Neuronal stem cell (in vitro differentiated cells): Measurements from ENCODE around the gene PSMD7.
A peak's percentile ranks its signal among the peaks of the same experiment; 100 is the strongest.

Source experiments
- DNase-seq: peaks from one replicate; pipeline ENCODE4 v3.0.0-alpha.2; 2013; ENCODE audit warnings: low spot score
- H2AFZ ChIP-seq: one replicate; pipeline ENCODE4 v1.6.1; 2013; ENCODE audit warnings: mild to moderate bottlenecking, low read length, inconsistent platforms
- H2AK5ac ChIP-seq: 2 replicates; pipeline ENCODE4 v1.6.1; 2013; ENCODE audit warnings: low read depth, mild to moderate bottlenecking, inconsistent platforms, low read length, moderate library complexity, mixed read lengths
- H2BK120ac ChIP-seq: 2 replicates; pipeline ENCODE4 v1.6.1; 2013; ENCODE audit warnings: low read depth, mild to moderate bottlenecking, inconsistent platforms, low read length, moderate library complexity, mixed read lengths
- H2BK12ac ChIP-seq: one replicate; pipeline ENCODE4 v1.6.1; 2013; ENCODE audit warnings: low read length, inconsistent platforms
- H2BK15ac ChIP-seq: 2 replicates; pipeline ENCODE4 v1.6.1; 2013; ENCODE audit warnings: mild to moderate bottlenecking, low read length, inconsistent platforms, mixed read lengths
- H2BK5ac ChIP-seq: one replicate; pipeline ENCODE4 v1.6.1; 2013; ENCODE audit warnings: inconsistent platforms, mild to moderate bottlenecking, low read length, moderate library complexity
- H3K14ac ChIP-seq: one replicate; pipeline ENCODE4 v1.6.1; 2013; ENCODE audit warnings: low read length, inconsistent platforms
- H3K18ac ChIP-seq: 2 replicates; pipeline ENCODE4 v1.6.1; 2013; ENCODE audit warnings: low read length, inconsistent platforms
- H3K23ac ChIP-seq: 2 replicates; pipeline ENCODE4 v1.6.1; 2013; ENCODE audit warnings: low read depth, mild to moderate bottlenecking, mixed read lengths, low read length, inconsistent platforms; ENCODE audit not compliant: poor library complexity
- H3K27ac ChIP-seq: replicated peaks from 3 replicates; pipeline ENCODE4 v1.5.1; 2013; ENCODE audit warnings: low read length, inconsistent platforms
- H3K27me3 ChIP-seq, 3 experiments: 2 replicates each; pipeline ENCODE4 v1.6.1; 2013; ENCODE audit warnings: low read length in 3 of 3, mild to moderate bottlenecking in 2 of 3, inconsistent platforms in 1 of 3, low read depth in 1 of 3, mixed read lengths in 1 of 3, moderate library complexity in 1 of 3; ENCODE audit not compliant: control insufficient read depth in 3 of 3, insufficient read depth in 3 of 3
- H3K36me3 ChIP-seq, 2 donors: replicated peaks in 1 of 2; 2 replicates each; pipeline ENCODE4 v1.6.1; 2013; ENCODE audit warnings: low read length in 2 of 2; ENCODE audit not compliant: control insufficient read depth in 2 of 2, insufficient read depth in 2 of 2
- H3K4ac ChIP-seq: 2 replicates; pipeline ENCODE4 v1.6.1; 2013; ENCODE audit warnings: inconsistent platforms, mild to moderate bottlenecking, low read length, moderate library complexity
- H3K4me1 ChIP-seq, 2 donors: 1 replicate in 1 of 2; 2 replicates in 1 of 2; pipeline ENCODE4 v1.6.1; 2013; ENCODE audit warnings: low read length in 2 of 2, low read depth in 1 of 2; ENCODE audit not compliant: control insufficient read depth in 2 of 2, insufficient read depth in 1 of 2
- H3K4me2 ChIP-seq: one replicate; pipeline ENCODE4 v1.6.1; 2013; ENCODE audit warnings: mild to moderate bottlenecking, low read length, inconsistent platforms; ENCODE audit not compliant: insufficient read depth, poor library complexity, severe bottlenecking
- H3K4me3 ChIP-seq, 2 donors: 2 replicates each; pipeline ENCODE4 v1.5.1; 2013; ENCODE audit warnings: low read length in 2 of 2, mild to moderate bottlenecking in 2 of 2, inconsistent platforms in 1 of 2, moderate library complexity in 1 of 2
- H3K79me1 ChIP-seq: one replicate; pipeline ENCODE4 v1.6.1; 2013; ENCODE audit warnings: low read depth, mild to moderate bottlenecking, inconsistent platforms, low read length, moderate library complexity
- H3K9ac ChIP-seq: one replicate; pipeline ENCODE4 v1.6.1; 2013; ENCODE audit warnings: mild to moderate bottlenecking, low read depth, low read length, inconsistent platforms; ENCODE audit not compliant: poor library complexity
- H3K9me3 ChIP-seq, 2 donors: replicated peaks in 1 of 2; 2 replicates each; pipeline versions ENCODE3 to v1.6.1; 2013; ENCODE audit warnings: low read length in 2 of 2, mild to moderate bottlenecking in 2 of 2, inconsistent platforms in 1 of 2, low read depth in 1 of 2, mixed read lengths in 1 of 2, moderate library complexity in 1 of 2; ENCODE audit not compliant: control insufficient read depth in 2 of 2, insufficient read depth in 1 of 2
- H4K8ac ChIP-seq: one replicate; pipeline ENCODE4 v1.6.1; 2013; ENCODE audit warnings: low read depth, mild to moderate bottlenecking, inconsistent platforms, low read length, moderate library complexity
- H4K91ac ChIP-seq: one replicate; pipeline ENCODE4 v1.6.1; 2013; ENCODE audit warnings: low read length, low read depth, mild to moderate bottlenecking, inconsistent platforms; ENCODE audit not compliant: poor library complexity
- WGBS, 2 donors: extraction: QIAGEN DNeasy Blood & Tissue Kit; methylation state at CpG; one replicate each; pipeline ENCODE4 v1.1.7; 2013; ENCODE audit warnings: missing lambda C conversion rate in 2 of 2, mixed read lengths in 1 of 2; ENCODE audit not compliant: insufficient read length in 2 of 2, insufficient replicate concordance in 1 of 2; ENCODE audit errors: extremely low coverage in 2 of 2; 5-methylcytosine and 5-hydroxymethylcytosine counted together

PSMD7 gene

DNA sequence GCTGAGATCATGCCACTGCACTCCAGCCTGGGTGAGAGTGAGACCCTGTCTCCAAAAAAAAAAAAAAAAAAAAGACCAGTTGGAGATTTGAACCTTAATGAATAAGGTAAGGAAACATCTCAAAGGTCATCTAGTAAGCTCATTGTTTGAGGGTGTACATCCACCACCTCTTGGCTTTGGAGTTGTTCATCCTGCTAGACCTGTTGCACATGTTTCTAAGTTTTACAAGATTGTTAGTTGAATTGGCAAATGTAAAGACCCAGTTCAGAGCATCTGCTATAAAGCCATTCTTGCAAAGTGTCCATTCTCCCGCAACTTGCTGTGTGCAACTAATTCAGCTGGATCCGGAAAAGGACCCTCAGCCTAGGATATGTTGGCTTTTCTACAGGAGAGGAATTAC is 1.5 kb downstream of the PSMD7 start:
- H3K14ac ChIP-seq = no peak overlapping the region
- no peak overlapping the region for H4K91ac ChIP-seq
- no peak overlapping the region for H2AK5ac ChIP-seq
- peaks cover 0 to 4% of the 10 kb centered on the region in 2 donors for H3K4me1 ChIP-seq
- no peaks in the 10 kb centered on the region for H3K9me3 ChIP-seq
- H3K4me2 ChIP-seq = no peak overlapping the region
- no peak overlapping the region for H4K8ac ChIP-seq
- no peak overlapping the region for H2BK120ac ChIP-seq
- no peak overlapping the region for H3K4ac ChIP-seq
- H3K4me3 ChIP-seq = peak overlapping the region in 1 of 2 donors; percentile 94
- no peak overlapping the region for H2BK15ac ChIP-seq
- H2AFZ ChIP-seq = no peak overlapping the region
- no peak overlapping the region for H3K23ac ChIP-seq
- no peak overlapping the region for H2BK12ac ChIP-seq
- no CpG with 5 or more reads among the region's 2 CpGs for WGBS, 2 donors
- no peak overlapping the region for H3K18ac ChIP-seq
- no peak for DNase-seq
- no peaks in the 10 kb centered on the region for H3K27me3 ChIP-seq
- no peak overlapping the region for H2BK5ac ChIP-seq
- H3K9ac ChIP-seq = no peak overlapping the region
- peaks cover 7% of the 10 kb centered on the region for H3K79me1 ChIP-seq
- H3K36me3 ChIP-seq = peaks cover 26 to 51% of the 10 kb centered on the region in 2 donors
- H3K27ac ChIP-seq = no peak overlapping the region

DNA sequence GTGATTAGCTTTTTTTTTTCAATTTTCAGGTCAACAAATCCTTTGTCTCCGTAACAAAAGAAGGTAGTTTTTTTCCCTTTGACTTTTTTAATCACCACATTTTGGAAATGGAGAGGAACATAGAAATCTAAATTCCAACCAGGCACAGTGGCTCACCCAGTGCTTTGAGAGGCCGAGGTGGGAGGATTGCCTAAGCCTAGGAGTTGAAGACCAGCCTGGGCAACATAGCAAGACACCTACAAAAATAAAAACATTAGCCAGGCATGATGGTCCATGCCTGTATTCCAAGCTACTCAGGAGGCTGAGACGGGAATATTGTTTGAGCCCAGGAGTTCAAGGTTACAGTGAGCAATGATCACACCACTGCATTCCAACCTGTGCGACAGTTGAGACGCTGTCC is 5.7 kb downstream of the PSMD7 start:
- no peak for DNase-seq
- Histone ChIP-seq H3K27ac (no peak overlapping the region), H3K4me2 (no peak overlapping the region), H2BK120ac (no peak overlapping the region), H4K91ac (no peak overlapping the region), H3K27me3 (no peaks in the 10 kb centered on the region), H2BK5ac (no peak overlapping the region), H3K79me1 (peaks cover 2% of the 10 kb centered on the region), H3K14ac (no peak overlapping the region), H4K8ac (no peak overlapping the region), H2AFZ (no peak overlapping the region), H2AK5ac (no peak overlapping the region), H3K9ac (no peak overlapping the region), H3K18ac (no peak overlapping the region), H3K9me3 (no peaks in the 10 kb centered on the region), H3K36me3 (peaks cover 50 to 93% of the 10 kb centered on the region in 2 donors), H3K4me1 (peaks cover 0 to 3% of the 10 kb centered on the region in 2 donors), H3K23ac (no peak overlapping the region), H2BK15ac (no peak overlapping the region), H2BK12ac (no peak overlapping the region), H3K4ac (no peak overlapping the region), H3K4me3 (no peak overlapping the region)
- whole genome bisulfite sequencing, 2 donors = no CpG with 5 or more reads among the region's 5 CpGs

DNA sequence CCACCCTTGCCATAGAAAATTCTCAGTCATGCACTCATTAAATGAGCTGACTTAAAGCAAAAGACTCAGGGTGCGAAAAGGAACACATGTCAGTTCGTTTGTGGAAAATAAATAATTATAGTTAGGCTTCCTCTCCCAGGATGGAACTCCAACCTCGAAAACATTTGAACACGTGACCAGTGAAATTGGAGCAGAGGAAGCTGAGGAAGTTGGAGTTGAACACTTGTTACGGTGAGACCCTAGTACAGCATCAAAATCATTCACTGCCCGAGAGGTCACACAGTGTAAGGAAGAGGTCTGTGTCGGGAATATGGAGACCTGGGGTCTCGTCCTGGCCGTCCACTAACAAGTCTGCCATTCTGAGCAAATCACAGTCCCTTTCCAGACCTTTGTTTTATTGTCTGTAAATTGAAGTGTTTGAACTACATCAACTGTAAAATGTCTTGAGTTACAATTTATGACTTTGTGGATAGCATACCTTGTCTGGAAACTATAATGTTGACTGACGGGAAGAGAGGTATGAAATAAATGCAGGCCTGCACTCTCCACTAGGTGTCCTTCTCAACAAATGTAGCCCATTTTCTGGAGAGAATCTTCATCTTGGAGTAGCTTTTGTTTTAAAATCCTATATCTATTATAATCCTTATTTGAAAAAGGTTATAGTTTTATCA is 7.7 kb downstream of the PSMD7 start:
- no peak overlapping the region for H3K4ac ChIP-seq
- no peak overlapping the region for H3K14ac ChIP-seq
- no peak overlapping the region for H4K91ac ChIP-seq
- no peak overlapping the region for H3K23ac ChIP-seq
- no peak overlapping the region for H3K9ac ChIP-seq
- H3K9me3 ChIP-seq = no peaks in the 10 kb centered on the region
- no peaks in the 10 kb centered on the region for H3K4me1 ChIP-seq
- H2AK5ac ChIP-seq = no peak overlapping the region
- H2BK5ac ChIP-seq = no peak overlapping the region
- H3K4me3 ChIP-seq = no peak overlapping the region
- no peak overlapping the region for H3K18ac ChIP-seq
- no peak overlapping the region for H3K27ac ChIP-seq
- H2BK120ac ChIP-seq = no peak overlapping the region
- H2BK12ac ChIP-seq = no peak overlapping the region
- H3K79me1 ChIP-seq = no peaks in the 10 kb centered on the region
- WGBS, 2 donors = no CpG with 5 or more reads among the region's 10 CpGs
- peaks cover 48 to 91% of the 10 kb centered on the region in 2 donors for H3K36me3 ChIP-seq
- no peak overlapping the region for H2AFZ ChIP-seq
- H2BK15ac ChIP-seq = no peak overlapping the region
- no peaks in the 10 kb centered on the region for H3K27me3 ChIP-seq
- DNase-seq = no peak
- H3K4me2 ChIP-seq = no peak overlapping the region
- no peak overlapping the region for H4K8ac ChIP-seq

DNA sequence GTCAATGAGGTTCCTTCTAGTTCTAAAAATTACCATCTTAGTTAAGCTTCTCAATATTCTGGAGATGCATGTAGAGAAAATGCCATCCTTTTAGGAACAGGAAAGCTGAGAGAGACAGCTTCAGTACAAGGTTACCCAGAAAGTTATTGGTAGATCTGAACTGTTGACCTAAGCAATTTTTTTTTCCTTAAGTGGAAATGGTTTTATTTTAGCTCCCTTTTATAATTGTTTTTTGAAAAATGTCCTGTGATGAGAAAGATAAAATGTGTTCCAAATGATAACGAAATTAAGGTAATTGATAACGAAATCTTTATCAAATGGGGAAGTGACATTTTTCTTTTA is 8.2 kb downstream of the PSMD7 start:
- H3K27ac ChIP-seq = no peak overlapping the region
- no peaks in the 10 kb centered on the region for H3K27me3 ChIP-seq
- no peak overlapping the region for H2BK120ac ChIP-seq
- H4K91ac ChIP-seq = no peak overlapping the region
- H2BK15ac ChIP-seq = no peak overlapping the region
- H3K4ac ChIP-seq = no peak overlapping the region
- no peak overlapping the region for H3K23ac ChIP-seq
- H2BK12ac ChIP-seq = no peak overlapping the region
- H3K79me1 ChIP-seq = no peaks in the 10 kb centered on the region
- no peak overlapping the region for H2BK5ac ChIP-seq
- no peak overlapping the region for H3K4me3 ChIP-seq
- no peaks in the 10 kb centered on the region for H3K4me1 ChIP-seq
- H4K8ac ChIP-seq = no peak overlapping the region
- H2AK5ac ChIP-seq = no peak overlapping the region
- H3K4me2 ChIP-seq = no peak overlapping the region
- peaks cover 48 to 86% of the 10 kb centered on the region in 2 donors for H3K36me3 ChIP-seq
- H3K9me3 ChIP-seq = no peaks in the 10 kb centered on the region
- H3K14ac ChIP-seq = no peak overlapping the region
- no peak overlapping the region for H2AFZ ChIP-seq
- no CpG with 5 or more reads among the region's 2 CpGs for WGBS, 2 donors
- no peak overlapping the region for H3K18ac ChIP-seq
- H3K9ac ChIP-seq = no peak overlapping the region
- DNase-seq = no peak
